ENCODE measurements around the gene ABCC2. TPM values are rescaled to one million over a fixed set of nuclear protein-coding genes. Genes with fewer than 3 reads are reported as not detected.

Gene ABCC2
- total and polyA plus RNA-seq, 8 donors, result 0.67 to 1.7 (median 1.1) TPM

- no peak for DNase-seq
- H3K9me3 ChIP-seq, result no peaks in the 10 kb centered on the region
- no peak overlapping the region for H3K4me3 ChIP-seq
- TF ChIP-seq, protein P1, sequence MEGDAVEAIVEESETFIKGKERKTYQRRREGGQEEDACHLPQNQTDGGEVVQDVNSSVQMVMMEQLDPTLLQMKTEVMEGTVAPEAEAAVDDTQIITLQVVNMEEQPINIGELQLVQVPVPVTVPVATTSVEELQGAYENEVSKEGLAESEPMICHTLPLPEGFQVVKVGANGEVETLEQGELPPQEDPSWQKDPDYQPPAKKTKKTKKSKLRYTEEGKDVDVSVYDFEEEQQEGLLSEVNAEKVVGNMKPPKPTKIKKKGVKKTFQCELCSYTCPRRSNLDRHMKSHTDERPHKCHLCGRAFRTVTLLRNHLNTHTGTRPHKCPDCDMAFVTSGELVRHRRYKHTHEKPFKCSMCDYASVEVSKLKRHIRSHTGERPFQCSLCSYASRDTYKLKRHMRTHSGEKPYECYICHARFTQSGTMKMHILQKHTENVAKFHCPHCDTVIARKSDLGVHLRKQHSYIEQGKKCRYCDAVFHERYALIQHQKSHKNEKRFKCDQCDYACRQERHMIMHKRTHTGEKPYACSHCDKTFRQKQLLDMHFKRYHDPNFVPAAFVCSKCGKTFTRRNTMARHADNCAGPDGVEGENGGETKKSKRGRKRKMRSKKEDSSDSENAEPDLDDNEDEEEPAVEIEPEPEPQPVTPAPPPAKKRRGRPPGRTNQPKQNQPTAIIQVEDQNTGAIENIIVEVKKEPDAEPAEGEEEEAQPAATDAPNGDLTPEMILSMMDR (IDR thresholded peaks at IDR 0.05), result no peak
- H3K4me1 ChIP-seq, result no peaks in the 10 kb centered on the region
- FAIRE-seq, result no peak
- H3K36me3 ChIP-seq, result peaks cover 0 to 6% (median 0%) of the 10 kb centered on the region in 3 donors
- no peak overlapping the region for H3K27ac ChIP-seq
- intact Hi-C loops (cut with DNase I), result no loop called here
- ATAC-seq, result no peak
- WGBS, 2 donors, result 83 to 85% methylated on average over 5 of the region's 5 CpGs
- H3K27me3 ChIP-seq, result no peaks in the 10 kb centered on the region
Measured at GRCh38 chr10:99805190-99805589, 22.8 kb downstream of the ABCC2 start.

- no peak for ATAC-seq
- no peak for DNase-seq
- TF ChIP-seq, protein P1 (IDR thresholded peaks at IDR 0.05), result no peak
- no peak overlapping the region for H3K27ac ChIP-seq
- FAIRE-seq, result no peak
- no peak overlapping the region for H3K4me3 ChIP-seq
- H3K36me3 ChIP-seq, result peaks cover 0 to 7% (median 0%) of the 10 kb centered on the region in 3 donors
- H3K9me3 ChIP-seq, result no peaks in the 10 kb centered on the region
- no peaks in the 10 kb centered on the region for H3K27me3 ChIP-seq
- WGBS, 2 donors, result 59 to 75% methylated on average over 3 of the region's 3 CpGs
- no peaks in the 10 kb centered on the region for H3K4me1 ChIP-seq
- intact Hi-C loops (cut with DNase I), result no loop called here
Measured at GRCh38 chr10:99806091-99806490, 23.7 kb downstream of the ABCC2 start.

GRCh38 chr10:99807786-99808185 is 25.3 kb downstream of the ABCC2 start:
- H3K4me1 ChIP-seq, result no peaks in the 10 kb centered on the region
- TF ChIP-seq, protein P1 (IDR thresholded peaks at IDR 0.05), result no peak
- H3K27ac ChIP-seq, result no peak overlapping the region
- no peak overlapping the region for H3K4me3 ChIP-seq
- DNase-seq, result no peak
- peaks cover 0 to 7% (median 0%) of the 10 kb centered on the region in 3 donors for H3K36me3 ChIP-seq
- 91 to 98% methylated on average over 2 of the region's 2 CpGs for WGBS, 2 donors
- H3K27me3 ChIP-seq, result no peaks in the 10 kb centered on the region
- FAIRE-seq, result no peak
- ATAC-seq, result no peak
- intact Hi-C loops (cut with DNase I), result no loop called here
- no peaks in the 10 kb centered on the region for H3K9me3 ChIP-seq

GRCh38 chr10:99808270-99808669 is 25.8 kb downstream of the ABCC2 start:
- DNase-seq, result no peak
- no peaks in the 10 kb centered on the region for H3K4me1 ChIP-seq
- H3K27me3 ChIP-seq, result no peaks in the 10 kb centered on the region
- H3K4me3 ChIP-seq, result no peak overlapping the region
- no peak for FAIRE-seq
- H3K9me3 ChIP-seq, result no peaks in the 10 kb centered on the region
- H3K36me3 ChIP-seq, result peaks cover 0 to 7% (median 0%) of the 10 kb centered on the region in 3 donors
- no peak overlapping the region for H3K27ac ChIP-seq
- no peak for ATAC-seq
- TF ChIP-seq, protein P1 (IDR thresholded peaks at IDR 0.05), result no peak
- intact Hi-C loops (cut with DNase I), result no loop called here

DNA sequence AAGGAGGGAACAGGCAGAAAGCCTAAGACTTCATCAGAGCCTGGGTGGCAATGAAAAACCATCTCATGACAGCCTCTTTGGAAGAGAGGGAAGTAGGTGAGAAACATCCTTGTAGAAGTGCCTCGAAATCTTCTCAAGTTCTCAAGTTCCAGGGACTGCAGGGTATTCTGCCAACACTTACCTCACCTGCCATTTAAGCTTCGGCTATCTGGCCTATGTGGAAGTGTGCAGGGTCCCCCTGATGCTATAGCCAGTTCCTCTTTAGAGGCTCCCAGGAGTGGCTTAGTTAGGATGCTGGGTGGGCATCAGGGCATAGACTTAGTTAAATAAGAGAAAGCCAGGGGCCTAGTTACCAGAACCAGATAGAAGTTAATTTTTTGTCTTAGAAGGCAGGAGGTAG is 27.0 kb downstream of the ABCC2 start:
- TF ChIP-seq, protein P1 (IDR thresholded peaks at IDR 0.05), result no peak
- 80 to 86% methylated on average over 2 of the region's 2 CpGs for WGBS, 2 donors
- DNase-seq (no peak), FAIRE-seq (no peak), ATAC-seq (no peak)
- Histone ChIP-seq H3K4me1 (no peaks in the 10 kb centered on the region), H3K27me3 (no peaks in the 10 kb centered on the region), H3K36me3 (peaks cover 0 to 7% (median 0%) of the 10 kb centered on the region in 3 donors), H3K4me3 (no peak overlapping the region), H3K27ac (no peak overlapping the region), H3K9me3 (no peaks in the 10 kb centered on the region)
- intact Hi-C loops (cut with DNase I), result no loop called here
